ENCODE measurements around the gene SLC9A9. TPM values are rescaled to one million over a fixed set of nuclear protein-coding genes. Genes with fewer than 3 reads are reported as not detected.
A peak's percentile ranks its signal among the peaks of the same experiment; 100 is the strongest.
"Not testable (repeated sequence)": the region's sequence is repeated elsewhere in the genome, so short reads cannot be mapped to it uniquely, and the experiment has no call there.

The SLC9A9 gene
- total RNA-seq, 2 donors from 2014 or later = 7.9 to 17.0 TPM

- intact Hi-C loops (cut with DNase I) = no loop called here
- DNase-seq = no peak
- no peak for ATAC-seq
Measured at GRCh38 chr3:143548861-143549497, 299.3 kb downstream of the SLC9A9 start.

GRCh38 chr3:143548393-143548792 lies 299.9 kb downstream of the SLC9A9 start:
- intact Hi-C loops (cut with DNase I) = no loop called here
- ATAC-seq = no peak
- no peak for DNase-seq

- intact Hi-C loops (cut with DNase I) = no loop called here
- no peak for DNase-seq
- peak in 1 of 2 donors; percentile 37 for ATAC-seq
Measured at GRCh38 chr3:143538577-143538981, 309.7 kb downstream of the SLC9A9 start.

GRCh38 chr3:143538061-143538460 lies 310.2 kb downstream of the SLC9A9 start:
- DNase-seq (no peak), ATAC-seq (no peak)
- intact Hi-C loops (cut with DNase I) = no loop called here

GRCh38 chr3:143536817-143537535 lies 311.3 kb downstream of the SLC9A9 start:
- DNase-seq (peak; percentile 47), ATAC-seq (peak; percentile 82 to 89)
- intact Hi-C loops (cut with DNase I) = no loop called here

GRCh38 chr3:143535994-143536784 lies 312.1 kb downstream of the SLC9A9 start:
- no peak for DNase-seq
- ATAC-seq = peak; percentile 22 to 24
- intact Hi-C loops (cut with DNase I) = no loop called here

GRCh38 chr3:143533391-143533790 lies 314.9 kb downstream of the SLC9A9 start:
- DNase-seq (no peak), ATAC-seq (no peak)
- intact Hi-C loops (cut with DNase I) = no loop called here

GRCh38 chr3:143532091-143532490 lies 316.2 kb downstream of the SLC9A9 start:
- ATAC-seq (no peak), DNase-seq (no peak)
- intact Hi-C loops (cut with DNase I) = no loop called here

- DNase-seq = no peak
- no peak for ATAC-seq
- intact Hi-C loops (cut with DNase I) = no loop called here
Measured at GRCh38 chr3:143531101-143531500, 317.2 kb downstream of the SLC9A9 start.

GRCh38 chr3:143529798-143530197 lies 318.5 kb downstream of the SLC9A9 start:
- intact Hi-C loops (cut with DNase I) = no loop called here
- DNase-seq (no peak), ATAC-seq (no peak)

- DNase-seq (no peak), ATAC-seq (peak; percentile 49 to 70)
- intact Hi-C loops (cut with DNase I) = no loop called here
Measured at GRCh38 chr3:143529018-143529478, 319.2 kb downstream of the SLC9A9 start.

- DNase-seq = no peak
- ATAC-seq = no peak
- intact Hi-C loops (cut with DNase I) = no loop called here
Measured at GRCh38 chr3:143526011-143526545, 322.2 kb downstream of the SLC9A9 start.

- DNase-seq (no peak), ATAC-seq (peak in 1 of 2 donors; percentile 48)
- intact Hi-C loops (cut with DNase I) = no loop called here
Measured at GRCh38 chr3:143525408-143525807, 322.9 kb downstream of the SLC9A9 start.

GRCh38 chr3:143521803-143522202 lies 326.5 kb downstream of the SLC9A9 start:
- ATAC-seq = no peak

GRCh38 chr3:143517131-143517530 lies 331.1 kb downstream of the SLC9A9 start:
- DNase-seq; ATAC-seq; intact Hi-C loops (cut with DNase I): not testable (repeated sequence)

More at GRCh38 chr3:143521803-143522202, 326.5 kb downstream of the SLC9A9 start:
- no peak for DNase-seq
- intact Hi-C loops (cut with DNase I) = no loop called here

GRCh38 chr3:143514874-143515273 lies 333.4 kb downstream of the SLC9A9 start:
- intact Hi-C loops (cut with DNase I) = no loop called here
- ATAC-seq (no peak), DNase-seq (no peak)

- no peak for ATAC-seq
- intact Hi-C loops (cut with DNase I) = no loop called here
Measured at GRCh38 chr3:143514109-143514508, 334.2 kb downstream of the SLC9A9 start.

GRCh38 chr3:143511174-143511879 lies 336.9 kb downstream of the SLC9A9 start:
- intact Hi-C loops (cut with DNase I) = no loop called here
- ATAC-seq (no peak), DNase-seq (no peak)

More at GRCh38 chr3:143514109-143514508, 334.2 kb downstream of the SLC9A9 start:
- no peak for DNase-seq

- no peak for DNase-seq
- intact Hi-C loops (cut with DNase I) = no loop called here
- no peak for ATAC-seq
Measured at GRCh38 chr3:143510601-143511000, 337.7 kb downstream of the SLC9A9 start.
